H4 (cell line): ENCODE measurements around the gene AGPAT3. TPM values are rescaled to one million over a fixed set of nuclear protein-coding genes. Genes with fewer than 3 reads are reported as not detected.

ENCODE experiments used
- DNase-seq: peaks from one replicate; pipeline ENCODE4 v3.0.0-alpha.2; 2015; ENCODE audit warnings: low spot score
- total RNA-seq: library from RNA; depleted of rRNA; stranded (reverse); fragments of >200 nt; shearing (Covaris generic); gene quantifications from 2 replicates; pipeline ENCODE4 v1.2.3, GENCODE V29; 2014

The AGPAT3 gene
- total RNA-seq, 1 experiment from 2014 or later, result 29.4 TPM

- no peak for DNase-seq
Measured at GRCh38 chr21:43956019-43956669, 91.1 kb downstream of the AGPAT3 start.

- no peak for DNase-seq
Measured at GRCh38 chr21:43956670-43957035, 91.6 kb downstream of the AGPAT3 start.

DNA sequence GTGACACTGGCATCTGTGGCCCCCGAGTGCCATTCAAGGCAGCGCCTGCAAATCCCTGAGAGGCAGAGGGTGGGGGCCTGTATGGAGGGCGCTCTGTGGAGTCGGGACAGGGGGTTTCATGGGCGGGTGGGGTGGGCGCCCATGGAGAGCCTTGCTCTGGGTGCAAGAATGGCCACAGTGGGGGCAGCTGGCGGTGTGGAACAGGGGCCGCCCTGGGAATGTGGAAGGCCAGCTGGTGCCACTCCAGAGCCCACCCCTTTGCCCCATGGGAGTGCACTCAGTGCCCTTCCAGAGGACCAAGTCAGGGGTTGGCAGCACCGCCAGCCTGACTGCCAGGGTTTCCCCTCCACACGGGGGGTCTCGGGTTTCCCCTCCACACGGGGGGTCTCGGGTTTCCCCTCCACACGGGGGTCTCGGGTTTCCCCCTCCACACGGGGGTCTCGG lies 92.1 kb downstream of the AGPAT3 start:
- DNase-seq, result no peak

- DNase-seq, result no peak
Measured at GRCh38 chr21:43957611-43958362, 92.8 kb downstream of the AGPAT3 start.

GRCh38 chr21:43958364-43959158 lies 93.5 kb downstream of the AGPAT3 start:
- no peak for DNase-seq

DNA sequence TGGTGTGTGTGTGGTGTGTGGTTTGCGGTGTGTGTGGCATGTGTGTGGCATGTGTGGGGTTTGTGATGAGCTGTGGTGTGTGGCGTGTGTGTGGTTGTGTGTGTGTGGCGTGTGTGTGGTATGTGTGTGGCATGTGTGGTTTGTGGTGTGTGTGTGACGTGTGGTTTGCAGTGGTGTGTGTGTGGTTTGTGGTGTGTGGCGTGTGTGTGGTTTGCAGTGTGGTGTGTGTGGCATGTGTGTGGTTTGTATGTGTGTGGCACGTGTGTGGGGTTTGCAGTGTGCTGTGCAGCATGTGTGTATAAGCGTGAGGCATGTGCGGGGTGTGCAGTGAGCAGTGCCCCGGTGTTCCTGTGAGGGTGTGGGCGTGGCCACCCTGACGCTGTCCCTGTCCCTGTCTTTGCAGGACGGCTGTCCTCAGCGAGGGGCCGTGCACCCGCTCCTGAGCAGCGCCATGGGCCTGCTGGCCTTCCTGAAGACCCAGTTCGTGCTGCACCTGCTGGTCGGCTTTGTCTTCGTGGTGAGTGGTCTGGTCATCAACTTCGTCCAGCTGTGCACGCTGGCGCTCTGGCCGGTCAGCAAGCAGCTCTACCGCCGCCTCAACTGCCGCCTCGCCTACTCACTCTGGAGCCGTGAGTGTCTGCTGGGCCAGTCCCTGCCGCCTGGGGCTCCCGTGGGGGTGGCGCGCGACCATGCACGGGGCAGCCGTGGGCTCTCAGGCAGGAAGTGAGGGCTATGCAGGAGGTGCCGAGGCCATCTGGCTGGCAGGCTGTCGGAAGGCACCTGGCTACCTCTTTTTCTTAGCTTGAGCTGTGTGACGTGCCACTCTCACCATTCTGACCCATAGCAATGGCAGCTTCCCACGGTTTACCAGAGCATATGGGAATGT lies 94.5 kb downstream of the AGPAT3 start:
- DNase-seq, result no peak

DNA sequence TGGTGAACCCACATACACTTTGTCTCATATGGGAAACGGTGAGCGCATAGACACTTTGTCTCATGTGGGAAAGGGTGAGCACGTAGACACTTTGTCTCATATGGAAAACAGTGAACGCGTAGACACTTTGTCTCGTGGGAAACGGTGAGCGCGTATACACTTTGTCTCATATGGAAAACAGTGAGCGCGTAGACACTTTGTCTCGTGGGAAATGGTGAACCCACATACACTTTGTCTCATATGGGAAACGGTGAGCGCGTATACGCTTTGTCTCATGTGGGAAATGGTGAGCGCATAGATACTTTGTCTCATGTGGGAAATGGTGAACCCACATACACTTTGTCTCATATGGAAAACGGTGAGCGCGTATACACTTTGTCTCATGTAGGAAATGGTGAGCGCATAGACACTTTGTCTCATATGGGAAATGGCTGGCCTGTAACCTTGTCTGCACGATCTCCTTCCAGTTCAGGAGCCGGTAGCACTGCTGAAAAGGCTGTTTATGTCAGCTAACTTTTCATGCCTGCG lies 96.4 kb downstream of the AGPAT3 start:
- DNase-seq, result no peak

DNA sequence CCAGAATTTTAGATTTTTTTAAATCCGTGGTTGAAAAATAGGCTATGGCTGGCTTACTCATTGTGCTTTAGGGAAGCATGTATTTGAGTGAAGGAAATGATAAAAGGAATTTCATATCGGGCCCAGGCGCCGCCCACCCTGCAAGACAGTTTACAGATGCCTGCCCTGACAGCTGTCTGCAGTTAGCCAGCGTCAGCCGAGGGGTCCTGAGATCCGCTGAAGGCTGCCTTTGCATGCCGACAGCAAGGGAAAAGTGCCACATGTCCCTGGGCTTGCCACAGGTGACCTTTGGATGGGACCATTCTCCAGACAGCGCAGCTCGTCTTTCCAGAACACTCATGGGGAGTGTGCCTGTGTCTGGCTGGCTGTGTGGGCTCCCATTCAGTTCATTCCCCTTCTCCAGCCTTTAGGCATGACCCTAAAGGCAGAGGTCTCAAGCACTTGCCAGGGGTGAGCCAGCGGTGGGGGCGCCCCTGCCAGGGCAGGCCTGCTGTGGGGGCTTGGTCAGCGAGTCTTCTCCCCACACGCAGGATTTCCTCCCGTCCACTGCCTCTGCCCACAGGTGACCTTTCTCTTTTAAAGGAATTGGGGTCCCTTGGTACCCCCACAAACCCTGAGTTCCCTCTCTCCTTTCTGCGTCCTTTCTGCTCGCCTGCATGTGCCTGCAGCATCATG lies 101.0 kb downstream of the AGPAT3 start:
- no peak for DNase-seq

DNA sequence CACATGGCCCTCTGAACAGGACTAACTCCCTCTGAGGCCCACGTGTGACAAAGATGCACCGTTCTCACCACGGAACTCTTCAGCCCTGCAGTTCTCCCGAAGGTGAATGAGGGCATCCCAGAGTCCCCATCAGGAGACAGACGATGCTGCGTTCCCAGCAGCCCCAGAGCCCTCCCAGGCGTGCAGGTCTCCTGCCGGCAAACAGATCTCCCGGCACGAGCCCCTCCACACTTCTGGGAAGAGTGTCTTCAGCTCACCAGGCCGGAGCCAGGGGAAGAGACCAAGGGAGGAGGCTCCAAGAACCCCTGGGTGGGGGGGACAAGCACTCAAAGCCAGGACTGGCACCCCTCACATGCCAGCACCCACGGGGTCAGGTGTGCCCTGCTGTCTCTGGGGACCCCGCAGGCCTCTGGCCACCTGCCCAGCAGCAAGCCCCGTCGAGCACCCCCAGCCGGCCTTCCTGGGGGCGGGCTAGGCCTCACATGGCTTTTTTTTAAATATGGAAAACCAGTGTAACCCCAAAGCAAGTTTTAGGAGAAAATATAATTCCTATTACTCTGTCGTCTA lies 102.0 kb downstream of the AGPAT3 start:
- DNase-seq, result no peak

- DNase-seq, result no peak
Measured at GRCh38 chr21:43967981-43968380, 103.0 kb downstream of the AGPAT3 start.

DNA sequence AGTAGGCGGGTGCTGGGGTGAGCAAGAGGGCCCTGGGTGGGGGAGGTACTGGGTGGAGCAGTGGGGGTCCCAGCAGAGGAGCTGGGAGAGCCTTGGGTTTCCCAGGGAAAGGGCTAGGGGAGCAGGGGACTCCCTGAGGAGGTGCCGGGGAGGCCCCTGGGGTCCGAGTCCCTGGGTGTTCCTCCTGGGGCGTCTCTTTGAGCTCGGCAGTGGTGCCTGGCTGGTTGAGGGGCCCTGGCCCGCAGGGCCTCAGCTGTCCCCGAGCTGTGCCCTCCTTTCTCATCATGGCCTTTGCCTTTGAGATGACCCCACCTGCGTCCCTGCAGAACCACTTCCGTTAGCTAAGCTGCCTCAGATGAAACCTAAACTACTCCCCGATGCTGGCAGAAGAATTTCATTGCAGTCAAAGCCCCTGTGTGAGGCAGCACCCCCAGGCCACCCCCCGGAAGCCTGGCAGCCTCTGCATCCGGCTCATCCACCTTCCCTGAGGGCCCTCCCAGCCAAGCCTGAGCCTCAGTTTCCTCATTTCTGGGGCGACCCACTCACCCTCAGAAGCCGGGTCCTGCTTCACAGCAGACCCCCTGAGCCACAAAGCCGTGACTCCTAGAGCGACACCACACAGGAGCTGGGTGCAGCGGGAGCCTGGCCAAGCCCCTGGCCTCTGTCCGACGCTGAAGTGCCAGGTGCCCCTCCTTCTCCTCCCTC lies 103.5 kb downstream of the AGPAT3 start:
- no peak for DNase-seq

DNA sequence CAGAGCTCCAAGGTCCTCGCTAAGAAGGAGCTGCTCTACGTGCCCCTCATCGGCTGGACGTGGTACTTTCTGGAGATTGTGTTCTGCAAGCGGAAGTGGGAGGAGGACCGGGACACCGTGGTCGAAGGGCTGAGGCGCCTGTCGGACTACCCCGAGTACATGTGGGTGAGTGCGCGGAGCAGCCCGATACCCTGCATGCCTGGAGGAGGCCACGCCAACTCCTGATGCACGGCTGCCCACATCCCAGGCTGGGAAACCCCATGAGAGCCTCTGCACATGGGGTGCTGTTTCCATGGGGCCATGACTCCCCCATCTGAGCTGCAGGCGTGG lies 104.1 kb downstream of the AGPAT3 start:
- DNase-seq, result no peak

DNA sequence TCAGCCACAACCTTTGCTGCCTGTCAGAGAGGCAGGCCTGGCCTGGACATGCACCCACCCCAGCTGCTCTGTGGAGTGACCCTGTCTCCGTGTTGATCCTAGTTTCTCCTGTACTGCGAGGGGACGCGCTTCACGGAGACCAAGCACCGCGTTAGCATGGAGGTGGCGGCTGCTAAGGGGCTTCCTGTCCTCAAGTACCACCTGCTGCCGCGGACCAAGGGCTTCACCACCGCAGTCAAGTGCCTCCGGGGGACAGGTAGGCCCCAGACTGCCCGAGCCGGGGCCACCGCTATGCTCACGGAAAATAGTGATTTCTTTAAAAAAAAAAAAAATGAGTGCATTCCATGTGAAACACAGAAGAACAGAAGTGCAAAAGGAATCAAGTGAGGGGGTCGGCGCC lies 105.5 kb downstream of the AGPAT3 start:
- DNase-seq, result no peak

- no peak for DNase-seq
Measured at GRCh38 chr21:43971201-43971991, 106.4 kb downstream of the AGPAT3 start.

DNA sequence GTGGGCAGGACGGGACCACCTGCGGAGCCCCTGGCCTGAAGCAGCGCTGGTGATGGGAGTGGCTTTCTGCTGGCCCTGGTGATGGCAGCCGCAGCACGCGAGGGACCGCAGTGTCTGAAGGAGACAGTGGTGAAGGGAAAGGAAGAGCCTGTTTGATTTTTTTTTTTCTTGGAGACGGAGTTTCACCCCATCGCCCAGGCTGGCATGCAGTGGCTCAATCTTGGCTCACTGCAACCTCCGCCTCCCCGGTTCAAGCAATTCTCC lies 106.9 kb downstream of the AGPAT3 start:
- DNase-seq, result no peak

DNA sequence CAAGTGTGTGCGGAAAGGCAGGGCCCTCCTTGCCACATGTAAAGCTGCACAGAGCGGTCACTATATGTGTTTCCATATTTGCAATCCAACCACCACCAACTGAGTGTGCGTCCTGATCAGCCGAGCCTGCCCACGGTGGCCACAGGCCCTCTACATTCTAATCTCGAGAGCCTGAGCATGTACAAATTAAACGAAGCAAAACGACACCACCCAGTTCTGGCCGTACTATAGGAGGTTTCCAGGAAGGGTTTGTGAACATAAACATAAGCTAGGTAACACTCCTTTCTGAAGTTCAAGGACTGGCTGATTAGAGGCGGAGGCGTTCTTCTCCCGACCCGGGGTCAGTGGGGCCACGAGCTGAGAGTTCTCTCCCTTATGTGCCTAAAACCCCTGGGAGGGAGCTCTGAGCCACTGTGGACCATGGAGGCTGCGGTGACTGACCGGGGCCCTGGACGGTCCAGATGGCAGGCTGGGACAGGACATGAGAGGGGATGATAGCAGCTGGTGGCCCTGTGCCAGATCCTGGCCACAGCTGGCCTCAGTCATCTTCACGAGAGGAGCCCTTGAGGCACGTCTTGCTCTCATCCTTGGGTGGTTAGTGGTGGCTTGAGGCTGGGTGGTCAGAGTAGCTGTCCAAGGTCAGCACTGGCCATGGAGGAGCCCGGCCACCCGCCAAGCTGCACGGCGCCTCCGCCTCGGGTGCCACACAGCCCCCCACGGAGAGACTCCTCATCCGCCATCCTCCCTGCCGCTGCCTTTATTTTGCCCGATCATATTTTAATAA lies 108.0 kb downstream of the AGPAT3 start:
- DNase-seq, result no peak

GRCh38 chr21:43973634-43973955 lies 108.6 kb downstream of the AGPAT3 start:
- DNase-seq, result no peak

DNA sequence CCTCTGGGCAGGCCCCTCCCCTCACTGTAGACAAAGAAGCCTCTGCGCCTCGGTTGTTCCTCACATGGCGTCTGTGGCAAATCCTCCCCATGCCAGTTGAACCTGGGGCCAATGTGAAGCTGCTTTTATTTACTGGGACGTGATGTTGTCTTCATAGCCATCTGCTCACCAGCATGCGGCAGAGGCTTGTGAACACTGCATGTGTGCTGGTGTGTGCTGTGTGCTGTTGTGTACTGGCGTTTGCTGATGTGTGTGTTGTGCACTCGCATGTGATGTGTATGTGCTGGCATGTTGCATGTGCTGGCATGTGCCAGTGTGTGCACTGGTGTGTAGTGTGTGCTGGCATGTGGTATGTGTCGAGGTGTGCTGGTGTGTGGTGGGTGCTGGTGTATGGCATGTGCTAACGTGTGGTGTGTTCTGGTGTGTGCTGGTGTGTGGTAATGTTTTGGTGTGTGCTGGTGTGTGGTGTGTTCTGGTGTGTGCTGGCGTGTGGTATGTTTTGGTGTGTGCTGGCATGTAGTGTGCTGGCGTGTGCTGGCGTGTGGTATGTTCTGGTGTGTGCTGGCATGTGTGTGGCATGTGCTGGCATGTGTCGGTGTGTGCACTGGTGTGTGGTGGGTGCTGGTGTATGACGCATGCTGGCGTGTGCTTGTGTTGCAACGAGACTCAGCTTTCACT lies 109.9 kb downstream of the AGPAT3 start:
- no peak for DNase-seq
